Measurements from ENCODE around the gene SYTL2. TPM values are rescaled to one million over a fixed set of nuclear protein-coding genes. Genes with fewer than 3 reads are reported as not detected.

Gene SYTL2
- total RNA-seq, 4 donors from 2014 or later, result 11.6 to 18.6 (median 14.5) TPM

DNA sequence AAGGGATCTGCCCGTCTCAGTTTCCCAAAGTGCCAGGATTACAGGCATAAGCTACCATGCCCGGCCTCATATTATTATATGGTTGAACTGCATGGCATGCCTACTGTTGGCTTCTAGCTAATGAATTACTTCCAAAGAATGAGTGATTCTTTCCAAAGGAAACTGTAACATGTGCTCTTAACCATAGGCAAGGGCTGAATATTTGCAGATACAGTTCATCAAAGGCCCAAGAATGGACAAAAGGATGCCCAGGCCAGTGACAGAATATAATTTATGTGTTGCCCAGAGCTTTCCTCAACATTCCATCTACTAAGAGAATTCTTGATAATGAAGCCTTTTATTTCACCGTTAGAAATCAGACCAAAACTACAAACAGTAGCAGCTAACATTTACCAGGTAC, 98.0 kb downstream of the SYTL2 start:
- Histone ChIP-seq H3K4me3 (no peak overlapping the region), H3K9me3 (no peaks in the 10 kb centered on the region), H3K27ac (no peak overlapping the region), H3K4me1 (no peaks in the 10 kb centered on the region), H3K27me3 (no peaks in the 10 kb centered on the region), H3K36me3 (no peaks in the 10 kb centered on the region)
- no peak for DNase-seq (ENCODE audit: low spot score in 2 of 2)
- TF ChIP-seq EP300 (IDR thresholded peaks at IDR 0.05) (no peak), POLR2A (IDR thresholded peaks at IDR 0.05) (no peak), POLR2AphosphoS5 (IDR thresholded peaks at IDR 0.05) (no peak)
- TF ChIP-seq, protein P1, sequence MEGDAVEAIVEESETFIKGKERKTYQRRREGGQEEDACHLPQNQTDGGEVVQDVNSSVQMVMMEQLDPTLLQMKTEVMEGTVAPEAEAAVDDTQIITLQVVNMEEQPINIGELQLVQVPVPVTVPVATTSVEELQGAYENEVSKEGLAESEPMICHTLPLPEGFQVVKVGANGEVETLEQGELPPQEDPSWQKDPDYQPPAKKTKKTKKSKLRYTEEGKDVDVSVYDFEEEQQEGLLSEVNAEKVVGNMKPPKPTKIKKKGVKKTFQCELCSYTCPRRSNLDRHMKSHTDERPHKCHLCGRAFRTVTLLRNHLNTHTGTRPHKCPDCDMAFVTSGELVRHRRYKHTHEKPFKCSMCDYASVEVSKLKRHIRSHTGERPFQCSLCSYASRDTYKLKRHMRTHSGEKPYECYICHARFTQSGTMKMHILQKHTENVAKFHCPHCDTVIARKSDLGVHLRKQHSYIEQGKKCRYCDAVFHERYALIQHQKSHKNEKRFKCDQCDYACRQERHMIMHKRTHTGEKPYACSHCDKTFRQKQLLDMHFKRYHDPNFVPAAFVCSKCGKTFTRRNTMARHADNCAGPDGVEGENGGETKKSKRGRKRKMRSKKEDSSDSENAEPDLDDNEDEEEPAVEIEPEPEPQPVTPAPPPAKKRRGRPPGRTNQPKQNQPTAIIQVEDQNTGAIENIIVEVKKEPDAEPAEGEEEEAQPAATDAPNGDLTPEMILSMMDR (IDR thresholded peaks at IDR 0.05), result no peak
- 85% methylated on average over 3 of the region's 3 CpGs for WGBS

DNA sequence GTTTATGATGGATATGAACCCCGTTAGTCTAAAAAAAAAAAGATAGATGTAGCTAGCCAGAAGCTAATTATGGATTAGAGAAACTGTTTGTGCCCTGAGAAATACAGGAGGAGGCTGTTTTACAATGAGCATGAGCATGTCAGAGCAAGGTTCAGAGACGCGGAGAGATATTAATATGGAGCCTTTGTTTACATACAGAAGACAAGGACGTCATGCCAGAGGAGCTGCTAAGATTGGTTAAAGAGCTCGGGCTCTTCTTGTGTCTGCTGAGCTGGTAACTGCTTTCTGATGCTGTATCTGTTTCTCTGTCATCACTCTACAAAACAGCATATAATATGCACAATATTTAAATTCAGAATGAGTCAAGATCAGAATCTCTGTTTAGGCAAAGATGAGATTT, 100.0 kb downstream of the SYTL2 start:
- Histone ChIP-seq H3K4me1 (no peaks in the 10 kb centered on the region), H3K9me3 (no peaks in the 10 kb centered on the region), H3K4me3 (no peak overlapping the region), H3K36me3 (no peaks in the 10 kb centered on the region), H3K27me3 (no peaks in the 10 kb centered on the region), H3K27ac (no peak overlapping the region)
- 47% methylated on average over 5 of the region's 5 CpGs for WGBS
- TF ChIP-seq POLR2A (IDR thresholded peaks at IDR 0.05) (no peak), EP300 (IDR thresholded peaks at IDR 0.05) (no peak), POLR2AphosphoS5 (IDR thresholded peaks at IDR 0.05) (no peak)
- TF ChIP-seq, protein P1 (IDR thresholded peaks at IDR 0.05), result no peak
- no peak for DNase-seq (ENCODE audit: low spot score in 2 of 2)

DNA sequence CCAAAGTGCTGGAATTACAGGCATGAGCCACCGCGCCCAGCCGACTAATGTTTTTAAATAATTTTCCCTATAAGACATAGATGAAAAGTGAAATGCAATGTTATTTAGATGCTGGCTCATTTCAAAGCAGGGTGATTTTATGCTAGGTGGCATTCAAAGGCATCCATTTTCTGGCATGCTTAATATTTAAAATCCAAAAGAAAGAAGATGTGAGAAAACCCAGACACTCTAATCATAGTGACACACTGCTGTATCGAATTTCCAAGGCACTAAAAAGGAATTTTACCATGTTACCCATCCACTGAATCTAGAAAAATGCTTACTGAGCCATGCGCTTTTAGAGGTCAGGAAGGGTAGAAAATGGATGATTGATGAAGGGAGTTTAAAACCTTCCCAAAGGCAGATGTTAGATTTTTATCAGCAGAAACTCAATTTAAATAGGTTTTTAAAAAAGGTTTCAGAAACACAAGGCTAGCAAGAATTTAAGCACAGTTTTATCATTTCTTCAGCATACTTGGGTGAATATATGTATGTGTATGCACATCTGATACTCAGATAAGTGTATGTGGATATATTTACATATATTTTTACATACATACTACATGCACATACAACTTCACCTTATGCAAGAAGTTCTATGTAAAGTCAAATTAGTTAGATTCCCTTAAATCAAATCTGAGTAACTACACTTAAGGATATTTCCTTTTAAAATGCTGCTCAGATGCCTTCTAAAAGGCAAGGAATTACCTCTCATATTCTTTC, 100.8 kb downstream of the SYTL2 start:
- no peaks in the 10 kb centered on the region for H3K27me3 ChIP-seq
- no peak for DNase-seq (ENCODE audit: low spot score in 2 of 2)
- H3K27ac ChIP-seq, result no peak overlapping the region
- H3K36me3 ChIP-seq, result no peaks in the 10 kb centered on the region
- no peaks in the 10 kb centered on the region for H3K4me1 ChIP-seq
- no peak overlapping the region for H3K4me3 ChIP-seq
- 83% methylated on average over 5 of the region's 5 CpGs for WGBS
- no peaks in the 10 kb centered on the region for H3K9me3 ChIP-seq
- TF ChIP-seq, protein P1 (IDR thresholded peaks at IDR 0.05), result no peak
- TF ChIP-seq POLR2A (IDR thresholded peaks at IDR 0.05), result no peak
- TF ChIP-seq POLR2AphosphoS5 (IDR thresholded peaks at IDR 0.05), result no peak
- no peak for TF ChIP-seq EP300 (IDR thresholded peaks at IDR 0.05)

DNA sequence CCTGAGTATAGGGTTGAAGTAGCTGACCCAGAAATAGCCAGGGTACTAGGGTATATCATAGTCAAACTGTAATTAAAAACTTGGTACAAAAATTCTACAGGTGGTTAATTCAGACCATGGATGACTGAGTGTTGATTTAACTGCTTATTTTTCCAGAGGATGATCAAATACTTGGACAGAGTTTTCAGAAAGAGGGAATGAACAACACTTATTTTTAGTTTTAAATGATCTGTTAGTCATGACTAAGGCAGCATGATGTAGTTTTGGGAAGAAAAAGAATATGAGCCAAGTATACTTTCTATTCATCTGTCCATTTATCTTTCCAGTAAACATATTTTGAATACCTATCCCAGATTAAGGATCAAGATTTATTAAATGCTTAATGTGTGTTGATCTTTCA, 105.1 kb downstream of the SYTL2 start:
- no peak for TF ChIP-seq POLR2A (IDR thresholded peaks at IDR 0.05)
- TF ChIP-seq, protein P1 (IDR thresholded peaks at IDR 0.05), result no peak
- TF ChIP-seq EP300 (IDR thresholded peaks at IDR 0.05), result no peak
- TF ChIP-seq POLR2AphosphoS5 (IDR thresholded peaks at IDR 0.05), result no peak
- no peak for DNase-seq (ENCODE audit: low spot score in 2 of 2)
- Histone ChIP-seq H3K27ac (no peak overlapping the region), H3K36me3 (no peaks in the 10 kb centered on the region), H3K4me1 (no peaks in the 10 kb centered on the region), H3K4me3 (no peak overlapping the region), H3K9me3 (no peaks in the 10 kb centered on the region), H3K27me3 (no peaks in the 10 kb centered on the region)

DNA sequence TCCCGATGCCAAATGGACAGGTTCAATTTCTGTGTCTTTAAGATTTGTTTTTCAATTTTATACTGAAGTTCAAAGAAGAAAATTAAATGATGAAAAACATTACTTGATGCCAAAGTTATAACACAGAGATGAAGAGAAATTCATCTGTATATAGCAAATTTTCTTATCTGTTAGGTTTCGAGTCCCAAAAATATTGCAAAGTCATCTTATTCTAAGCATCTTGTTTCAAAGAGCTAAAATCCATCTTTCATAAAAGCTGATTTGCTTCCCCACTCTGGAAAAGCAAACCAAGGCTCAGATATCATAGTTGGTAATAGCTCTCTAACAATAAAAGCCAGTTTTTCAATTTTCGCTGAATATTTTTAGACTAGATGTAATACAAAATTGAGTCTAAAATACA, 106.0 kb downstream of the SYTL2 start:
- Histone ChIP-seq H3K27ac (no peak overlapping the region), H3K27me3 (no peaks in the 10 kb centered on the region), H3K4me3 (no peak overlapping the region), H3K4me1 (no peaks in the 10 kb centered on the region), H3K9me3 (no peaks in the 10 kb centered on the region), H3K36me3 (no peaks in the 10 kb centered on the region)
- WGBS, result 98% methylated on average over 3 of the region's 3 CpGs
- DNase-seq (ENCODE audit: low spot score in 2 of 2), result no peak
- TF ChIP-seq POLR2A (IDR thresholded peaks at IDR 0.05) (no peak), POLR2AphosphoS5 (IDR thresholded peaks at IDR 0.05) (no peak)
